NCI-H460 (cell line): ENCODE measurements around the gene GALR2. TPM values are rescaled to one million over a fixed set of nuclear protein-coding genes. Genes with fewer than 3 reads are reported as not detected.
"Not testable (repeated sequence)": the region's sequence is repeated elsewhere in the genome, so short reads cannot be mapped to it uniquely, and the experiment has no call there.

Experiments
- DNase-seq: peaks from one replicate; pipeline ENCODE4 v3.0.0-alpha.2; 2016; ENCODE audit warnings: low read depth; ENCODE audit errors: extremely low read depth
- polyA plus RNA-seq: library from polyadenylated mRNA; depleted of rRNA; stranded (reverse); fragments of >200 nt; gene quantifications from 2 replicates; pipeline ENCODE4 v1.2.3, GENCODE V29; 2014; cell fraction: nucleus; rRNA removed
- total RNA-seq: library from RNA; depleted of rRNA; stranded (reverse); fragments of >200 nt; shearing (Covaris generic); gene quantifications from 2 replicates; pipeline ENCODE4 v1.2.3, GENCODE V29; 2014; rRNA removed

The GALR2 gene
- total RNA-seq: not detected in 2 replicates
- not detected in 2 replicates for polyA plus RNA-seq

- no peak for DNase-seq
Observed at GRCh38 chr17:76074390-76075363, at the start of gene GALR2. Gene GALR2 (plus strand): TSS chr17:76074781. CDS start chr17:76074884, 103 bp downstream.

GRCh38 chr17:76025294-76025693 is 49.3 kb upstream of the GALR2 start:
- DNase-seq: no peak

- no peak for DNase-seq
Observed at GRCh38 chr17:76026714-76027158, 47.8 kb upstream of the GALR2 start.

GRCh38 chr17:76027159-76027839 is 47.3 kb upstream of the GALR2 start, which contains the start of gene EVPL:
Gene EVPL (minus strand): TSS chr17:76027306. CDS start chr17:76027198, 108 bp downstream.
- DNase-seq: peak; percentile 73

- DNase-seq: no peak
Observed at GRCh38 chr17:76032073-76032779, 42.4 kb upstream of the GALR2 start.

- no peak for DNase-seq
Observed at GRCh38 chr17:76032780-76033108, 41.8 kb upstream of the GALR2 start.

GRCh38 chr17:76033139-76033538 is 41.4 kb upstream of the GALR2 start:
- no peak for DNase-seq

- no peak for DNase-seq
Observed at GRCh38 chr17:76034428-76035350, 39.9 kb upstream of the GALR2 start.

- no peak for DNase-seq
Observed at GRCh38 chr17:76036497-76037261, 37.9 kb upstream of the GALR2 start.

- no peak for DNase-seq
Observed at GRCh38 chr17:76038050-76038449, 36.5 kb upstream of the GALR2 start.

GRCh38 chr17:76039121-76039520 is 35.5 kb upstream of the GALR2 start:
- DNase-seq: no peak

- DNase-seq: no peak
Observed at GRCh38 chr17:76040376-76040775, 34.2 kb upstream of the GALR2 start.

- not testable (repeated sequence) for DNase-seq
Observed at GRCh38 chr17:76042868-76043267, 31.7 kb upstream of the GALR2 start.

GRCh38 chr17:76044475-76045007 is 30.0 kb upstream of the GALR2 start:
- not testable (repeated sequence) for DNase-seq

- no peak for DNase-seq
Observed at GRCh38 chr17:76046064-76046463, 28.5 kb upstream of the GALR2 start.

- DNase-seq: no peak
Observed at GRCh38 chr17:76048025-76048605, 26.5 kb upstream of the GALR2 start.

GRCh38 chr17:76048711-76049110 is 25.9 kb upstream of the GALR2 start:
- DNase-seq: no peak

GRCh38 chr17:76049239-76049638 is 25.3 kb upstream of the GALR2 start:
- DNase-seq: no peak
